Stomach (tissue), 9 donors: ENCODE results near the gene SRP54. TPM values are rescaled to one million over a fixed set of nuclear protein-coding genes. Genes with fewer than 3 reads are reported as not detected.
A peak's percentile ranks its signal among the peaks of the same experiment; 100 is the strongest.

ENCODE experiments used
- DNase-seq, 2 donors: peaks; one replicate each; pipeline versions ENCODE4 v3.0.0 to v3.0.0-alpha.2; 2013 to 2019
- H3K27ac ChIP-seq, 5 donors: fragments of 200-600 bp in 4 of 5; sonication (generic) in 4 of 5; one replicate each; pipeline ENCODE4 v1.5.1; 2013 to 2019; ENCODE audit warnings: mild to moderate bottlenecking in 1 of 5, moderate library complexity in 1 of 5
- H3K27me3 ChIP-seq, 3 donors: fragments of 200-600 bp; sonication (generic); one replicate each; pipeline ENCODE4 v1.5.1; 2017 to 2019; ENCODE audit warnings: mixed run types in 1 of 3
- H3K36me3 ChIP-seq, 4 donors: fragments of 200-600 bp; sonication (generic); 1 replicate in 3 of 4; 2 replicates in 1 of 4; pipeline ENCODE4 v1.5.1; 2016 to 2019
- H3K4me1 ChIP-seq, 4 donors: fragments of 200-600 bp; sonication (generic); one replicate each; pipeline ENCODE4 v1.5.1; 2016 to 2019
- H3K4me3 ChIP-seq, 4 donors: fragments of 200-600 bp; sonication (generic) in 3 of 4; one replicate each; pipeline ENCODE4 v1.5.1; 2016 to 2019; ENCODE audit warnings: mild to moderate bottlenecking in 1 of 4
- H3K9me3 ChIP-seq, 4 donors: fragments of 200-600 bp; sonication (generic); one replicate each; pipeline ENCODE4 v1.5.1; 2016 to 2019
- CTCF ChIP-seq, 7 experiments: fragments of 450-650 bp in 4 of 7; fragments of 200-600 bp in 3 of 7; sonication (generic) in 3 of 7; IDR thresholded peaks; one replicate each; pipeline ENCODE4 v1.5.1; 2016 to 2019; ENCODE audit warnings: antibody characterized with exemption in 7 of 7, control low read depth in 2 of 7, mild to moderate bottlenecking in 1 of 7
- EP300 ChIP-seq: sonication (generic); formaldehyde crosslinking; IDR thresholded peaks from one replicate; pipeline ENCODE4 v1.6.1; 2017; ENCODE audit warnings: antibody characterized with exemption
- POLR2A ChIP-seq, 4 donors: fragments of 450-650 bp; IDR thresholded peaks; one replicate each; pipeline ENCODE4 v1.6.1; 2016; ENCODE audit warnings: antibody characterized with exemption in 4 of 4, control low read depth in 2 of 4, mild to moderate bottlenecking in 1 of 4, moderate library complexity in 1 of 4
- POLR2AphosphoS5 ChIP-seq, 3 donors: sonication (generic); formaldehyde crosslinking; IDR thresholded peaks; one replicate each; pipeline ENCODE4 v1.6.1; 2016; ENCODE audit warnings: antibody characterized with exemption in 3 of 3
- WGBS, 5 donors: extraction: QIAGEN DNeasy Blood & Tissue Kit in 3 of 5; methylation state at CpG; one replicate each; pipeline versions ENCODE4 v1.1.5 to v1.1.7; 2013 to 2018; 5-methylcytosine and 5-hydroxymethylcytosine counted together
- intact Hi-C: fragments of 100-400 bp; cut with DNase I; formaldehyde crosslinking; loops from one replicate; pipeline ENCODE4 v1.15.1; 2023; ENCODE audit warnings: low total_unique reads
- polyA plus RNA-seq, 3 donors: library from polyadenylated mRNA; stranded (reverse); fragments of 200-250 nt; gene quantifications; one replicate each; pipeline ENCODE4 v1.2.3, GENCODE V29; 2013
- total RNA-seq, 5 donors: library from RNA; depleted of rRNA; stranded (reverse); fragments of >200 nt; gene quantifications; one replicate each; pipeline versions ENCODE4 v1.1.0 to v1.2.3, GENCODE V29; 2014 to 2016
- donor health status: healthy with polysubstance abuse.
- donor health status: Bipolar disorder and iron deficiency.
- donor health status: healthy.

Gene SRP54
- total and polyA plus RNA-seq, 8 donors, result 12.9 to 111 (median 23.7) TPM

GRCh38 chr14:34993426-34993825 lies 10.6 kb downstream of the SRP54 start:
- H3K27me3 ChIP-seq, result no peaks in the 10 kb centered on the region
- DNase-seq, result no peak
- intact Hi-C loops, result no loop called here
- no peak overlapping the region for H3K4me3 ChIP-seq
- TF ChIP-seq EP300, result no peak
- TF ChIP-seq POLR2AphosphoS5 (IDR thresholded peaks at IDR 0.05), result no peak
- no peak for TF ChIP-seq POLR2A (IDR thresholded peaks at IDR 0.05)
- no peak for TF ChIP-seq CTCF (IDR thresholded peaks at IDR 0.05)
- 97 to 100% (median 99%) methylated on average over 3 of the region's 3 CpGs for WGBS, 5 donors
- no peak overlapping the region for H3K27ac ChIP-seq
- H3K9me3 ChIP-seq, result no peaks in the 10 kb centered on the region
- peaks cover 0 to 16% (median 8%) of the 10 kb centered on the region in 4 donors for H3K36me3 ChIP-seq
- H3K4me1 ChIP-seq, result peaks cover 0 to 34% (median 15%) of the 10 kb centered on the region in 4 donors

GRCh38 chr14:34994668-34995067 lies 11.9 kb downstream of the SRP54 start:
- Histone ChIP-seq H3K9me3 (no peaks in the 10 kb centered on the region), H3K4me1 (peaks cover 0 to 24% (median 9%) of the 10 kb centered on the region in 4 donors), H3K4me3 (no peak overlapping the region), H3K27me3 (no peaks in the 10 kb centered on the region), H3K36me3 (peaks cover 7 to 27% (median 18%) of the 10 kb centered on the region in 4 donors), H3K27ac (no peak overlapping the region)
- DNase-seq, result no peak
- 70 to 96% (median 87%) methylated on average over 2 of the region's 2 CpGs for WGBS, 5 donors
- intact Hi-C loops, result no loop called here
- TF ChIP-seq EP300, result no peak
- TF ChIP-seq CTCF (IDR thresholded peaks at IDR 0.05), result no peak
- no peak for TF ChIP-seq POLR2A (IDR thresholded peaks at IDR 0.05)
- no peak for TF ChIP-seq POLR2AphosphoS5 (IDR thresholded peaks at IDR 0.05)

GRCh38 chr14:34997762-34998161 lies 15.0 kb downstream of the SRP54 start:
- H3K27ac ChIP-seq, result no peak overlapping the region
- no peaks in the 10 kb centered on the region for H3K9me3 ChIP-seq
- H3K36me3 ChIP-seq, result peaks cover 11 to 58% (median 48%) of the 10 kb centered on the region in 4 donors
- no peaks in the 10 kb centered on the region for H3K27me3 ChIP-seq
- no peak overlapping the region for H3K4me3 ChIP-seq
- 38 to 50% (median 43%) methylated on average over 3 of the region's 3 CpGs for WGBS, 5 donors
- peak in 1 of 2 donors; percentile 4 for DNase-seq
- intact Hi-C loops, result no loop called here
- TF ChIP-seq CTCF (IDR thresholded peaks at IDR 0.05) (no peak), POLR2A (IDR thresholded peaks at IDR 0.05) (no peak), POLR2AphosphoS5 (IDR thresholded peaks at IDR 0.05) (no peak), EP300 (no peak)
- peaks cover 0 to 12% (median 3%) of the 10 kb centered on the region in 4 donors for H3K4me1 ChIP-seq

- WGBS, 5 donors, result 92 to 97% (median 94%) methylated on average over 3 of the region's 3 CpGs
- intact Hi-C loops, result no loop called here
- H3K9me3 ChIP-seq, result no peaks in the 10 kb centered on the region
Measured at GRCh38 chr14:34999500-34999899, 16.7 kb downstream of the SRP54 start.

More at GRCh38 chr14:34999500-34999899, 16.7 kb downstream of the SRP54 start:
- no peak for DNase-seq
- TF ChIP-seq POLR2AphosphoS5 (IDR thresholded peaks at IDR 0.05) (no peak), CTCF (IDR thresholded peaks at IDR 0.05) (no peak), EP300 (no peak), POLR2A (IDR thresholded peaks at IDR 0.05) (no peak)
- Histone ChIP-seq H3K27me3 (no peaks in the 10 kb centered on the region), H3K4me3 (no peak overlapping the region), H3K4me1 (peaks cover 0 to 7% (median 3%) of the 10 kb centered on the region in 4 donors), H3K36me3 (peaks cover 11 to 73% (median 65%) of the 10 kb centered on the region in 4 donors), H3K27ac (no peak overlapping the region)
